GM12878 (cell line): ENCODE results near the gene EPDR1. TPM values are rescaled to one million over a fixed set of nuclear protein-coding genes. Genes with fewer than 3 reads are reported as not detected.

Experiments used
- BRCA1 ChIP-seq: IDR thresholded peaks from 2 replicates; pipeline ENCODE4 v1.6.1; 2011; ENCODE audit warnings: low read depth, low read length, improper control_type of control experiment
- CHD1 ChIP-seq: IDR thresholded peaks from 2 replicates; pipeline ENCODE4 v1.6.1; 2012; ENCODE audit warnings: low read depth, low read length, improper control_type of control experiment
- CUX1 ChIP-seq: IDR thresholded peaks from 2 replicates; pipeline ENCODE4 v1.6.1; 2012; ENCODE audit warnings: improper control_type of control experiment, low read depth, low read length; ENCODE audit not compliant: insufficient replicate concordance
- ELK1 ChIP-seq: IDR thresholded peaks from 2 replicates; pipeline ENCODE4 v1.6.1; 2012; ENCODE audit warnings: low read depth, low read length, improper control_type of control experiment
- GATAD2B ChIP-seq: fragments of 450-650 bp; conservative IDR thresholded peaks from 2 replicates; pipeline ENCODE4 v1.6.1; 2017; ENCODE audit warnings: low read depth, mild to moderate bottlenecking, moderate library complexity
- HDGF ChIP-seq: fragments of 450-650 bp; IDR thresholded peaks from 2 replicates; pipeline ENCODE4 v1.6.1; 2016; ENCODE audit warnings: antibody characterized with exemption
- IKZF1 ChIP-seq: fragments of 450-650 bp; conservative IDR thresholded peaks from 2 replicates; pipeline ENCODE4 v1.6.1; 2017; ENCODE audit warnings: antibody characterized with exemption, mild to moderate bottlenecking
- MTA3 ChIP-seq: IDR thresholded peaks from 2 replicates; pipeline ENCODE4 v1.6.1; 2012; ENCODE audit warnings: low read length, inconsistent platforms, borderline replicate concordance
- NFYA ChIP-seq: IDR thresholded peaks from 2 replicates; pipeline ENCODE4 v1.6.1; 2011; ENCODE audit warnings: low read depth, mild to moderate bottlenecking, low read length, improper control_type of control experiment, borderline replicate concordance
- POLR2AphosphoS5 ChIP-seq: IDR thresholded peaks from 2 replicates; pipeline ENCODE4 v1.6.1; 2011; ENCODE audit warnings: mild to moderate bottlenecking, low read length, inconsistent platforms
- RUNX3 ChIP-seq: IDR thresholded peaks from 2 replicates; pipeline ENCODE4 v1.6.1; 2012; ENCODE audit warnings: low read length, inconsistent platforms
- SKIL ChIP-seq: fragments of 450-650 bp; IDR thresholded peaks from 2 replicates; pipeline ENCODE4 v1.6.1; 2017; ENCODE audit warnings: mild to moderate bottlenecking, low read depth, inconsistent platforms; ENCODE audit not compliant: poor library complexity, severe bottlenecking
- SREBF1 ChIP-seq: IDR thresholded peaks from 2 replicates; pipeline ENCODE4 v1.6.1; 2012; ENCODE audit warnings: mild to moderate bottlenecking, low read length
- STAT3 ChIP-seq: IDR thresholded peaks from 2 replicates; pipeline ENCODE4 v1.6.1; 2011; ENCODE audit warnings: low read depth, low read length, improper control_type of control experiment
- ZNF622 ChIP-seq: fragments of 450-650 bp; IDR thresholded peaks from 2 replicates; pipeline ENCODE4 v1.6.1; 2017; ENCODE audit warnings: mild to moderate bottlenecking, inconsistent platforms
- ZNF687 ChIP-seq: fragments of 450-650 bp; IDR thresholded peaks from 2 replicates; pipeline ENCODE4 v1.6.1; 2017; ENCODE audit warnings: mild to moderate bottlenecking, moderate library complexity
- ZZZ3 ChIP-seq: IDR thresholded peaks from 2 replicates; pipeline ENCODE4 v1.6.1; 2011; ENCODE audit warnings: low read depth; ENCODE audit not compliant: control insufficient read depth, insufficient read length
- polyA plus RNA-seq, 11 experiments: library from polyadenylated mRNA; depleted of rRNA in 4 of 11; unstranded in 6 of 11; stranded (reverse) in 5 of 11; fragments of >200 nt; fragmentation: Nextera tagmentation in 4 of 11; fragmentation: Illumina TruSeq in 1 of 11; extraction: Ambion mirVana in 4 of 11; extraction: Trizol in 1 of 11; gene quantifications; 1 replicate in 1 of 11; 2 replicates in 10 of 11; pipeline versions ENCODE4 v1.2.1 to v1.2.3, GENCODE V29; 2011 to 2016; ENCODE audit warnings: inconsistent platforms in 2 of 11, missing spikeins in 2 of 11, low read depth in 1 of 11
- total RNA-seq, 4 experiments: library from RNA; depleted of rRNA in 3 of 4; stranded (reverse); fragments of >200 nt in 3 of 4; fragmentation: Illumina TruSeq in 1 of 4; extraction: Trizol in 1 of 4; gene quantifications; 2 replicates each; pipeline versions ENCODE4 v1.2.1 to v1.2.3, GENCODE V29; 2013 to 2021

Gene EPDR1
- total and polyA plus RNA-seq, 10 of the 15 experiments (the other 5 are each of a cell fraction or from before 2014, with no cell fraction given) = 1.2 to 18.8 (median 4.7) TPM

GRCh38 chr7:37920849-37921805 is 687 bp downstream of the EPDR1 start (continued):
- no peak for TF ChIP-seq ZNF622
- TF ChIP-seq ZZZ3 = no peak
- TF ChIP-seq CUX1 = no peak
- TF ChIP-seq STAT3 = no peak
- TF ChIP-seq ZNF687 = 0 out of 2 replicates have a peak, but pooled peaks have one; percentile 30
- no peak for TF ChIP-seq SKIL
- no peak for TF ChIP-seq CHD1
- TF ChIP-seq ELK1 = no peak
- TF ChIP-seq HDGF = peak; percentile 41; the same call in 1 of the 2 replicates
- TF ChIP-seq RUNX3 = no peak
- TF ChIP-seq POLR2AphosphoS5 = no peak
- TF ChIP-seq MTA3 = no peak
- no peak for TF ChIP-seq SREBF1
- peak; percentile 90 for TF ChIP-seq IKZF1
- TF ChIP-seq BRCA1 = no peak
- peak; percentile 92; the same call in 1 of the 2 replicates for TF ChIP-seq GATAD2B
- no peak for TF ChIP-seq NFYA
